NOMO-1 treated with DMSO at 0.1 percent for 48 hours (cell line): ENCODE measurements around the gene SPIN1.
A peak's percentile ranks its signal among the peaks of the same experiment; 100 is the strongest.

ENCODE experiments used
- DNase-seq: peaks from one replicate; lab custom pipeline; 2025; ENCODE audit not compliant: unreplicated experiment; lab: John Stamatoyannopoulos, UW

The SPIN1 gene

DNA sequence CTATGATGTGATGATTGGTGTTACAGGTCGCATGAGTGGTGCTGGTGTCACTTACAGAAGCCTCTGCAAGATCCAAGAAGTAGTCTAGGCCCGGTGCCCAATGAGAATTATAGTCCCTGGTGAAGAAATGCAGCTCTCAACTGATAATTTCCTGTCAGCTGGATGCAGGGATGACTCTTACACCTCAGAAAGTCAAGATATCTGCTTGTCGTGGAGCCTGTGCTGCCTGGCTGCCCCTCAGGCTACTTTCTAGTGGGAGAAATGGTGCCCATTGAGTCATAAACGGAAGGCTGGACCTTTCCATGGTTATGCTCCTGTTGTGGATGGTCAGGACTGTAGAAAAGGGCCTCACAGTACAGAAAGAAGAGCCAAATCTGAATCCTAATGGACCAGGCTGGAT, 99.9 kb downstream of the SPIN1 start:
- DNase-seq, result no peak

GRCh38 chr9:88494983-88495721, 106.9 kb downstream of the SPIN1 start:
- no peak for DNase-seq

GRCh38 chr9:88497224-88497623, 109.0 kb downstream of the SPIN1 start:
- no peak for DNase-seq

GRCh38 chr9:88498880-88499279, 110.6 kb downstream of the SPIN1 start:
- no peak for DNase-seq

DNA sequence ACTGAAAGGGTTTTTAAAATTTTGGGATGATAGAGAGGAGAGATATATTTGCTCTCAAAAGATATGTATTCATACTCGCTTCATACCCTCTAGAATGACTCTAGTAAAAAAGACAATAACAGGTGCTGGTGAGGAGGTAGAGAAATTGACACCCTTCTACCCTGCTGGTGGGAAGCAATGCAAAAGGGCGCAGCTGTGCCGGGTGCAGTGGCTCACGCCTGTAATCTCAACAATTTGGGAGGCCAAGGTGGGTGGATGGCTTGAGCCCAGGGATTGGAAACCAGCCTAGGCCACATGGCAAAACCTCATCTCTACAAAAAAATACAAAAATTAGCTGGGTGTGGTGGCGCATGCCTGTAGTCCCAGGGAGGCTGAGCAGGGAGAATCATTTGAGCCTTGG, 112.8 kb downstream of the SPIN1 start:
- no peak for DNase-seq

- no peak for DNase-seq
These were observed 114.3 kb downstream of the SPIN1 start for GRCh38 chr9:88502552-88503034.

DNA sequence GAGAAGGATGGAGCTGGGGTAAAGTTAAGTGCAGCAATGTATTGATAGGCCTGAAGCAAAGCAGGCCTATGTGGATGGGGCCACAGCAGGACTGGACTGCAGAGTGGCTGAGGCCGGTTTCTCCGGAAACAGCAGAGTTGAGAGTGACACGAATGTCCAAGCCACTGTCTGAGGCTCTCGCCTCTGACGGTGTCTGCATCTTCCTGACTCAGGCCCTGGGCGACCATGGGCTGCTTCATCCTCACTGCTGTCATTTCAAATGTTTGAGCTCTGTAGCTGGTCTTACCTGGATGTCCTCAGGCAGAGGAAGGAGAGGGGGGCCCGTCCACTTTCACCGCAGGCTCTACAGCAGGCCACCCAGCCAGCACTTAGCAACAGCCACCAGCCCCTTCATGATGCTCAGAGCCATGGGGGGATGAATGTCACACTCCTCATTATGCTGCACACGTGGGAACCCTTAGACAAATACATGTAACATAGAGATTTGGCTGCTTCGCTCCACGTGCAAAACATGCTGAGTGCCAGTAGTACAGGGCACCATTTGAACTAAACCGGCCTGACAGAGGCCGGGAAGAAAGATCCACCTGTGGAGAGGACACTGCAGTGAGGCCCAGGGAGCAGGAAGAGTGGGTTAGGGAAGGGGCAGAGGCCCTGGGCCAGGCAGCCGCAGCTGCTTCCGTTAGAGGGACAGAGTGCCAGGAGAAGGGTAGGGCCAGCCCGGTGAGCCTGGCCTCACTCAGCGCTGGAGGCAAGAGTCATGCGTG, 115.0 kb downstream of the SPIN1 start:
- DNase-seq, result no peak

DNA sequence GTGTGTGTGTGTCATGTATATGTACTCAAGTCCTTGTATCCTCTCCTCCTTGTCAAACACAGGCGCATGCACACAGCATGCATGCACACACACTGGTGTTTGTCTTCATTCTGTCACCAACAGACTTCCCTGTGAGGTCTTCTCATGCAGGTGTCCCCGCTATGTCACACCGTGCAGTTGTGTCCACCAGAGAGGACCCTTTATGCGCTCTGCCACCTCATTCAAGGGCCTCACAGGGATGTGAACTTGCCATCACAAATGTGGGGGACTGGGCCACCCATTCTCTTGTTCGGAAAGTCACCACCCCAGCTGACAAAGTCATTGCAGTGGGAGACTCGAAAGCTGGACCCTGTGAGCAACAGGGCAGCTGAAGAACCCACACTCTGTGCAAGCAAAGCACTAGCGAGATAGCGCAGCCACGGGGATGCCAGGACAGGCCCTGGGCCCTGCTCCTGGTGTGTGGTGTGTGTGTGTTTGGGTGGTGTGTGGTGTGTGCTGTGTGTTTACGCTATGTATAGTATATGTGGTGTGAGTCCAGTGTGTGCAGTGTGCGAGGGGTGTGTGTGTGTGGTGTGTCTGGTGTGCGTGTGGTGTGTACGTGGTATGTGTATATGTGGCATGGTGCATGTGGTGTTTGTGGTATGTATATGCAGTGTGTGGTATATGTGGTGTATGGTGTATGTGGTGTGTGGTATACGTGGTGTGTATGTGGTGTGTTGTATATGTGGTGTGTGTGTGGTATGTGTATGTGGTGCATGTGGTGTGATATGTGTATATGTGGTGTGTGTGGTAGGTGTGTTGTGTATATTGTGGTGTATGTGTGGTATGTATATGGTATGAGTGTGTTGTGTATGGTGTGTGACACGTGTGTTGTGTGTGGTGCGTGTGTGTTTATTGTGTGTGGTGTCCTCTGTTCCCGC, 115.9 kb downstream of the SPIN1 start:
- DNase-seq, result no peak

DNA sequence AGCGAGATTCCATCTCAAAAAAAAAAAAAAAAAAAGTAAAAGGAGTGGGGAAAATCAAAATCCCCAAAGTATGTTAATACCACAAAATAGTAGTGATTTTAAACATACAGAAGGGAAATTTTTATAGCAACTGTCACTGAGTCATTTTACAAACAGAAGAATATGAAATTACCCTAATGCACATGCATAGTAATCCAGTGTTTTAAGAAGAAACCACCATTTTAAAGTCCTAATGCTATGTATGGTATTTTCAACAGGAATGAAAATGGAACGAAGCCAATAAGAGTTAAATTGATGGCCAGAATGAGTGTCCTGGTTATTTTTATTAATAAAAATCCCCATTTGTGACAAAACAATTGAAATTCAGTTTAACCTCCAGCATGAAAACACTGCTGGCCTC, 120.1 kb downstream of the SPIN1 start:
- no peak for DNase-seq

GRCh38 chr9:88511906-88512305, 123.7 kb downstream of the SPIN1 start:
- DNase-seq, result no peak

DNA sequence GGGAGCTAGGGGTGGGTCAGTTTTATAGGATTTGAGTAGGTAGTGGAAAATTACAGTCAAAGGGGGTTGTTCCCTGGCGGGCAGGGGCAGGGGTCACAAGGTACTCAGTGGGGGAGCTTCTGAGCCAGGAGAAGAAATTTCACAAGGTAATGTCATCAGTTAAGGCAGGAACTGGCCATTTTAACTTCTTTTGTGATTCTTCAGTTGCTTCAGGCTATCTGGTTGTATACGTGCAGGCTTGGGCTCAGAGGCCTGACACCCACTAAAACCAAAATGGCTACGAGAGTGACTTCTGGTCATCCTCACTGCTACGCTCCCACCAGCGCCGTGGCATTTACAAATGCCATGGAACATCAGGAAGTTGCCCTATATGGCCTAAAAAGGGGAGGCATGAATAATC, 126.0 kb downstream of the SPIN1 start:
- no peak for DNase-seq

GRCh38 chr9:88521308-88521707, 133.1 kb downstream of the SPIN1 start:
- peak; percentile 23 for DNase-seq

DNA sequence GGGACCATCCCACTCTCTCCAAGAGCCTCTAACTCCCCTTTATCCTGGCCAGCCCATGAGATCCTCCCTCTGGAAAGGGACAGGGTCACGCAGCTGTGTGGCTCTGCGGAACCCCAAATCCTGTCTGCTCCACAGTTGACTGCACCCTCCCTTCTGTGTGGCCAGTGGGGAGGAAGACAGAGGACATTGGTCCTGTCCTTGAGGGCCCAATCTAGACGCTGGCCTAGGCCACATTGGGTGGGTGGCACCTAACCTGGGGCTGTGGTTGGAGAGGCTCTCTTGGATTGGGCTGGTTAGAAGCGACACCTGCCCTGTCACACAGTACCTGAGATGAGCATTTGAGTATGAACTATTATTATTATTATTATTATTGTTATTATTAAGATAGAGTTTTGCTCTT, 134.1 kb downstream of the SPIN1 start:
- no peak for DNase-seq

- DNase-seq, result no peak
These were observed 134.8 kb downstream of the SPIN1 start for GRCh38 chr9:88523056-88523455.

DNA sequence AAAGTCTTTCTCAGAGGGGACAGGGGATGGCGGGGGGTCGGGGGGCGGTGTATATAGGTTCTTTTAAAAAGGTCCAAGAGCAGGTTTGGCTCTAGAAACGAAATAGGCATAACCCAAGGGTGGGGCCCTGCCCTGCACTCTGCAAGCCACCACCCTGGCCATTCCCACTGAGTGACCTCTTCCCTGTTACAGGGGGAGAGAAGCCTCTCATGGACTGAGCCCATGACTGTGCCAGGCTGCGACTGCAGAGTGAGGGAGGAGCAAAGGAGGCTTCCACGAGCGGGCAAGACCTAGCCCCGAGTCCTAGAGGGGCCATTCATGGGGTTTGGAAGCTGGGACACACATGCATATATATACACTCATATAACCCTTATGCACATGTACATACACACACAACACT, 136.7 kb downstream of the SPIN1 start:
- no peak for DNase-seq

DNA sequence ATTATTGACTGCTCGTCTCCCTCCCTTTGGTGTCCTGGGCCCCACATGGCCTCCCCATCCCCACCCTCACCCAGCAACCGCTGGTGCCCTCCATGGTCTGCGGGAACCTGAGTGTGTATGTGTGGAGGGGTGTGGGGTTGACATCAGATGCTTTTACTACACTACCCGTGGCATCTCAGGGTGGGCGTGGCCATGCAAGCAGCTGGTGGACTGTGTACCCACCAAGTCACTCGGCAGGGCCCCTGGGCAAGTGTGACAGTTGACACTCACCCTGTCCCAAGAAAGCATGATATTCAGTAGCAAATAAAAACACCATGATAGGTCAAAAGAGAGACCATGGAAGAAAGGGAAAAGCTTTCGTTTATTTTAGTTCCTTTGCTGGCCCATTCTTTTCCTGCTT, 139.4 kb downstream of the SPIN1 start:
- DNase-seq, result no peak
